ENCODE results near the gene DPCD.

DNA sequence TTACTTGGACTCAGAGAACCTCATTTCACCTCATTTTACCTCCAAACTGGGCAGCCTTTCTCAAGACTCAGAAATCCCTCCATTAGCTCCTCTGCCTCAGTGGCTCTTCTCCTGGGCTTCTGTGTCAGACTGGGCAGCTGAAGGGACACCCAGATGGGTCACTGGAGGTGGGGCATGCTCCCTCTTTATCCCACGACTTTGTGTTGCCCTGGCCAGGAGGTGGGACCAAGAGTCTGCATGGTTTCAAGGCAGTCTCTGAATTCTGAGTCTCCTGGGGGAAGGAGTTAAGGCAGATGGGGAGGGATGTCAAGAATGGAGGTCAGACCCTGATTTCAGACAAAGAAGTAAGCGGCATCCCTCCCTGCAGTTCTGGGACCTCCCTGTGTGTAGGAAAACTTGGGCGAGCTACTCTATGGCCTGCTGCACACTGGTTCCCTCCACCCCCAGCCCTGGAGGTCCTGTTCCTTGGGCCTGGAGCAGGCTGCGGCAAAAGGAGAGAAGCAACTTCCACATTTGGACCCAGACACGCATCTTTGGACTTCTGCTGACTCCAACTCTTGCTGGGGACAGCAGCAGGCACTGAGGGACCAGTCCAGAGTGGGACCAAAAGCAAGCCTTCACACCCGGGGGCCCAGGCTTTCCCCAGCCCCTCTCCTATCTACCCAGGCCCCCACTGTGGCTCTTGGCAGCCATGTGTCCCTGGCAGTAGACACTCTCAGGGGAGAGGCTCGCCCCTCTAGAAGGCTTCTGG, 10.8 kb upstream of the DPCD start:
- TF ChIP-seq POLR2A (IDR thresholded peaks at IDR 0.05; ENCODE audit: low read depth, low read length), result no peak
- no peak for TF ChIP-seq TAF1 (IDR thresholded peaks at IDR 0.05; ENCODE audit: low read depth, low read length)
- no peak for TF ChIP-seq POLR2AphosphoS5 (IDR thresholded peaks at IDR 0.05; ENCODE audit: low read depth, low read length)
- no peak for TF ChIP-seq PAX5 (IDR thresholded peaks at IDR 0.05; ENCODE audit: insufficient read depth, low read length, severe bottlenecking)

Measured in GM12891 (cell line).